Placental epithelial cell (primary cell): ENCODE data around the gene PBOV1. TPM values are rescaled to one million over a fixed set of nuclear protein-coding genes. Genes with fewer than 3 reads are reported as not detected.

Source experiments
- total RNA-seq: library from RNA; depleted of rRNA; stranded (reverse); fragments of >200 nt; gene quantifications from 2 replicates; pipeline ENCODE4 v1.2.3, GENCODE V29; 2012

Gene PBOV1
- not detected in 2 replicates for total RNA-seq

GRCh38 chr6:138218449-138218848 is at the start of gene PBOV1:
Gene PBOV1, minus strand, starts transcription at chr6:138218491. Its CDS starts 96 bp downstream, at chr6:138218395.

Other genes with a start within 250 kb of the PBOV1 start
- gene PERP, start 111.1 kb downstream of the PBOV1 start, total RNA-seq: 96.2 and 135 TPM in 2 replicates
- under 0.01 TPM in 1 of 2 replicates, not detected in the other for gene ARFGEF3, start 56.6 kb downstream of the PBOV1 start, total RNA-seq
- gene SMIM28, start 159.4 kb upstream of the PBOV1 start, total RNA-seq: not detected in 2 replicates
- 18.1 and 51.6 TPM in 2 replicates for gene HEBP2, start 185.7 kb upstream of the PBOV1 start, total RNA-seq